Brain microvascular endothelial cell (primary cell): Measurements from ENCODE around the gene NPY1R.

Experiments used
- DNase-seq: peaks from one replicate; pipeline ENCODE4 v3.0.0-alpha.2; 2020
- H3K27ac ChIP-seq: fragments of 250-450 bp; sonication (Bioruptor Pico); 2 replicates; pipeline ENCODE4 v1.5.1; 2020; ENCODE audit warnings: mild to moderate bottlenecking, moderate library complexity
- H3K27me3 ChIP-seq: fragments of 250-450 bp; sonication (Bioruptor Pico); replicated peaks from 2 replicates; pipeline ENCODE4 v1.5.1; 2020; ENCODE audit warnings: mild to moderate bottlenecking
- H3K36me3 ChIP-seq: fragments of 250-450 bp; sonication (Bioruptor Pico); replicated peaks from 2 replicates; pipeline ENCODE4 v1.5.1; 2020; ENCODE audit warnings: mild to moderate bottlenecking
- H3K4me3 ChIP-seq: 2 replicates; pipeline ENCODE4 v1.5.1; 2011; ENCODE audit warnings: low read depth, mild to moderate bottlenecking, control low read depth, low read length, moderate library complexity
- in situ Hi-C: cut with HindIII; loops from 2 replicates; pipeline ENCODE4 v1.10.0; 2017; ENCODE audit warnings: low sequenced_read_pairs, low pct_ligation_motif_present
- TF ChIP-seq, protein P1 (sequence below): IDR thresholded peaks from 2 replicates; pipeline ENCODE4 v1.5.1; 2011; ENCODE audit warnings: low read depth, mild to moderate bottlenecking, moderate library complexity, low read length, control low read depth, inconsistent platforms; ENCODE audit errors: missing control alignments

Gene NPY1R

DNA sequence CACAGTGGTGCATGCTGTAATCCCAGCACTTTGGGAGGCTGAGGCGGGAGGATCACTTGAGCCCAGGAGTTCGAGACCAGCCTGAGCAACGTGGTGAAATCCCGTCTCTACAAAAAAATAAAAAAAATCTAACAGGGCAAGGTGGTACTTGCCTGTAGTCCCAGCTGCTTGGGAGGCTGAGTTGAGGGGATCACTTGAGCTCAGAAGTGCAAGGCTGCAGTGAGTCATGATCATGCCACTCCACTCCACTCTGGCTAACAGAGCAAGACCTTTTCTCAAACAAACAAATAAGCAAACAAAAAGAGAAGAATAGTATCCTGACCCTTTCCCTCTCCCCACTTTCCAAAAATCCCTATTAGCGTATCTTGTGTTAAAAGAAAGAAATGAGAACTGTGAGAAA is 52.7 kb downstream of the NPY1R start:
- no peak for DNase-seq

DNA sequence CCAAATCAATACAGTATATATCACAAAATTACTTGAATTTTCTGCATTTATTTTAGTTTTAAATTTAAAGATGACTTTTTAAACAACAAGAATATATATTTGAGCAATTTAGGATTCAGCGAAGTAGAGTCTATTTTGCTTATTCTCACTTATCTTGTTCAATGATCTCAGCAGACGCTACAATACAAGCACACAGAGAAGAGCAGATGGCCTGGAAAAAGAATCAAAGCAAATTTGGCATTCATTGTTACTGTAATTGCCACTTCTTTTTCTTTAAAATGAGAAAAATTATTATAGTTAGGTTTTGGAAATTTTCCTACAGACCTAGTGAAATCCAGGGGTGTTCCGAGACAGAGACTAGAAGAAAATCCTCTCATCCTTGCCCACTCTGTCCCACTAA is 57.5 kb downstream of the NPY1R start:
- Histone ChIP-seq H3K27me3 (no peaks in the 10 kb centered on the region), H3K27ac (no peak overlapping the region), H3K4me3 (no peak overlapping the region), H3K36me3 (no peaks in the 10 kb centered on the region)
- DNase-seq = no peak
- TF ChIP-seq, protein P1, sequence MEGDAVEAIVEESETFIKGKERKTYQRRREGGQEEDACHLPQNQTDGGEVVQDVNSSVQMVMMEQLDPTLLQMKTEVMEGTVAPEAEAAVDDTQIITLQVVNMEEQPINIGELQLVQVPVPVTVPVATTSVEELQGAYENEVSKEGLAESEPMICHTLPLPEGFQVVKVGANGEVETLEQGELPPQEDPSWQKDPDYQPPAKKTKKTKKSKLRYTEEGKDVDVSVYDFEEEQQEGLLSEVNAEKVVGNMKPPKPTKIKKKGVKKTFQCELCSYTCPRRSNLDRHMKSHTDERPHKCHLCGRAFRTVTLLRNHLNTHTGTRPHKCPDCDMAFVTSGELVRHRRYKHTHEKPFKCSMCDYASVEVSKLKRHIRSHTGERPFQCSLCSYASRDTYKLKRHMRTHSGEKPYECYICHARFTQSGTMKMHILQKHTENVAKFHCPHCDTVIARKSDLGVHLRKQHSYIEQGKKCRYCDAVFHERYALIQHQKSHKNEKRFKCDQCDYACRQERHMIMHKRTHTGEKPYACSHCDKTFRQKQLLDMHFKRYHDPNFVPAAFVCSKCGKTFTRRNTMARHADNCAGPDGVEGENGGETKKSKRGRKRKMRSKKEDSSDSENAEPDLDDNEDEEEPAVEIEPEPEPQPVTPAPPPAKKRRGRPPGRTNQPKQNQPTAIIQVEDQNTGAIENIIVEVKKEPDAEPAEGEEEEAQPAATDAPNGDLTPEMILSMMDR = no peak
- in situ Hi-C loops = no loop called here

More for the DNA sequence above, 52.7 kb downstream of the NPY1R start:
- Histone ChIP-seq H3K4me3 (no peak overlapping the region), H3K27ac (no peak overlapping the region), H3K36me3 (no peaks in the 10 kb centered on the region), H3K27me3 (no peaks in the 10 kb centered on the region)
- in situ Hi-C loops = no loop called here
- TF ChIP-seq, protein P1 = no peak
